Naive B cell (primary cell): ENCODE results near the gene ENOPH1. TPM values are rescaled to one million over a fixed set of nuclear protein-coding genes. Genes with fewer than 3 reads are reported as not detected.

Experiments
- polyA plus RNA-seq, 6 donors: library from polyadenylated mRNA; unstranded; fragments of 300-500 nt; fragmentation: Illumina TruSeq; gene quantifications; one replicate each; pipeline ENCODE4 v1.2.3, GENCODE V29; 2021; ENCODE audit warnings: low read depth in 6 of 6

ENOPH1 gene
- polyA plus RNA-seq, 6 donors from 2014 or later: 38.3 to 91.0 (median 39.1) TPM

Other genes starting within 250 kb of the ENOPH1 start
- 100 to 1,000 TPM; 219 to 328 (median 248) TPM for gene HNRNPD, start 56.6 kb upstream of the ENOPH1 start, polyA plus RNA-seq
- 100 to 1,000 TPM; 288 to 428 (median 371) TPM for gene HNRNPDL, start 128 bp upstream of the ENOPH1 start, polyA plus RNA-seq
- under 1 TPM in 2 of 6 donors, not detected in 4; 0.11 to 0.20 TPM for gene TMEM150C, start 131.4 kb downstream of the ENOPH1 start, polyA plus RNA-seq